Upper lobe of left lung (tissue), 6 donors: ENCODE measurements around the gene PAWR. TPM values are rescaled to one million over a fixed set of nuclear protein-coding genes. Genes with fewer than 3 reads are reported as not detected.

Source experiments
- ATAC-seq, 2 donors: fragments of 200-7000 bp; cut with Tn5 transposase; one replicate each; pipeline ENCODE4 v1.9.1; 2022; ENCODE audit warnings: mild to moderate bottlenecking in 2 of 2, moderate library complexity in 2 of 2; ENCODE audit not compliant: low FRiP score in 2 of 2
- DNase-seq, 2 donors: peaks; one replicate each; pipeline ENCODE4 v3.0.0-alpha.2; 2019 to 2020
- H3K27ac ChIP-seq, 4 donors: fragments of 200-600 bp; sonication (generic); one replicate each; pipeline ENCODE4 v1.5.1; 2016 to 2019
- H3K27me3 ChIP-seq, 4 donors: fragments of 200-600 bp; sonication (generic); one replicate each; pipeline ENCODE4 v1.5.1; 2017 to 2019
- H3K36me3 ChIP-seq, 4 donors: fragments of 200-600 bp; sonication (generic); one replicate each; pipeline ENCODE4 v1.5.1; 2016 to 2019
- H3K4me1 ChIP-seq, 4 donors: fragments of 200-600 bp; sonication (generic); one replicate each; pipeline ENCODE4 v1.5.1; 2018 to 2019
- H3K4me3 ChIP-seq, 4 donors: fragments of 200-600 bp; sonication (generic); one replicate each; pipeline ENCODE4 v1.5.1; 2017 to 2019; ENCODE audit warnings: mild to moderate bottlenecking in 2 of 4, moderate library complexity in 1 of 4
- H3K9me3 ChIP-seq, 4 donors: fragments of 200-600 bp; sonication (generic); one replicate each; pipeline ENCODE4 v1.5.1; 2018 to 2019
- CTCF ChIP-seq, 6 experiments: fragments of 450-650 bp in 4 of 6; fragments of 200-600 bp in 2 of 6; sonication (generic) in 2 of 6; IDR thresholded peaks; one replicate each; pipeline ENCODE4 v1.5.1; 2016 to 2019; ENCODE audit warnings: antibody characterized with exemption in 6 of 6
- EP300 ChIP-seq, 4 donors: sonication (generic); formaldehyde crosslinking; IDR thresholded peaks; one replicate each; pipeline ENCODE4 v1.5.1; 2017; ENCODE audit warnings: antibody characterized with exemption in 4 of 4, control low read depth in 2 of 4
- POLR2A ChIP-seq, 4 donors: fragments of 450-650 bp; IDR thresholded peaks; one replicate each; pipeline ENCODE4 v1.5.1; 2016 to 2017; ENCODE audit warnings: antibody characterized with exemption in 4 of 4, mild to moderate bottlenecking in 2 of 4
- POLR2AphosphoS5 ChIP-seq, 2 donors: sonication (generic); formaldehyde crosslinking; IDR thresholded peaks; one replicate each; pipeline ENCODE4 v1.5.1; 2017; ENCODE audit warnings: antibody characterized with exemption in 2 of 2
- WGBS, 2 donors: methylation state at CpG; one replicate each; pipeline ENCODE4 v1.1.5; 2017 to 2018; 5-methylcytosine and 5-hydroxymethylcytosine counted together
- total RNA-seq, 6 donors: library from RNA; depleted of rRNA in 4 of 6; stranded (reverse); fragments of >200 nt in 4 of 6; gene quantifications; one replicate each; pipeline versions ENCODE4 v1.1.0 to v1.2.1, GENCODE V29; 2016 to 2021
- donor health status: DM: no; HTN: no; CAD: no; lungs with moderate emphysema.
- donor health status: DM: no; HTN: yes; CAD: no; lungs with severe emphysema.

PAWR gene
- total RNA-seq, 6 donors from 2014 or later, result 45.1 to 88.0 (median 58.3) TPM

- H3K27ac ChIP-seq, result no peak overlapping the region
- no peak overlapping the region for H3K4me3 ChIP-seq
- no peaks in the 10 kb centered on the region for H3K9me3 ChIP-seq
- H3K4me1 ChIP-seq, result peaks cover 0 to 20% (median 12%) of the 10 kb centered on the region in 4 donors
- H3K27me3 ChIP-seq, result no peaks in the 10 kb centered on the region
- ATAC-seq (no peak), DNase-seq (no peak)
- no peaks in the 10 kb centered on the region for H3K36me3 ChIP-seq
- 64 to 68% methylated on average over 2 of the region's 2 CpGs for WGBS, 2 donors
- TF ChIP-seq POLR2AphosphoS5 (IDR thresholded peaks at IDR 0.05), result no peak
- no peak for TF ChIP-seq EP300 (IDR thresholded peaks at IDR 0.05)
- no peak for TF ChIP-seq CTCF (IDR thresholded peaks at IDR 0.05)
- no peak for TF ChIP-seq POLR2A (IDR thresholded peaks at IDR 0.05)
Measured at GRCh38 chr12:79676579-79676978, 14.2 kb downstream of the PAWR start.

GRCh38 chr12:79674629-79675028 is 16.1 kb downstream of the PAWR start:
- ATAC-seq (no peak), DNase-seq (no peak)
- no peaks in the 10 kb centered on the region for H3K9me3 ChIP-seq
- H3K27me3 ChIP-seq, result no peaks in the 10 kb centered on the region
- H3K4me3 ChIP-seq, result no peak overlapping the region
- no peak overlapping the region for H3K27ac ChIP-seq
- 95 to 96% methylated on average over 3 of the region's 3 CpGs for WGBS, 2 donors
- H3K4me1 ChIP-seq, result peaks cover 0 to 16% (median 10%) of the 10 kb centered on the region in 4 donors
- no peaks in the 10 kb centered on the region for H3K36me3 ChIP-seq
- no peak for TF ChIP-seq CTCF (IDR thresholded peaks at IDR 0.05)
- no peak for TF ChIP-seq EP300 (IDR thresholded peaks at IDR 0.05)
- no peak for TF ChIP-seq POLR2AphosphoS5 (IDR thresholded peaks at IDR 0.05)
- TF ChIP-seq POLR2A (IDR thresholded peaks at IDR 0.05), result no peak

GRCh38 chr12:79673354-79673753 is 17.4 kb downstream of the PAWR start:
- WGBS, 2 donors, result 90 to 95% methylated on average over 4 of the region's 4 CpGs
- ATAC-seq (no peak), DNase-seq (no peak)
- no peak overlapping the region for H3K4me3 ChIP-seq
- no peak for TF ChIP-seq CTCF (IDR thresholded peaks at IDR 0.05)
- TF ChIP-seq POLR2A (IDR thresholded peaks at IDR 0.05), result no peak
- no peak for TF ChIP-seq POLR2AphosphoS5 (IDR thresholded peaks at IDR 0.05)
- TF ChIP-seq EP300 (IDR thresholded peaks at IDR 0.05), result no peak
- peaks cover 0 to 2% (median 0%) of the 10 kb centered on the region in 4 donors for H3K36me3 ChIP-seq
- no peaks in the 10 kb centered on the region for H3K9me3 ChIP-seq
- H3K27ac ChIP-seq, result no peak overlapping the region
- H3K27me3 ChIP-seq, result no peaks in the 10 kb centered on the region
- peaks cover 0 to 16% (median 6%) of the 10 kb centered on the region in 4 donors for H3K4me1 ChIP-seq

- H3K27me3 ChIP-seq, result no peaks in the 10 kb centered on the region
- H3K4me3 ChIP-seq, result no peak overlapping the region
- no peaks in the 10 kb centered on the region for H3K9me3 ChIP-seq
- ATAC-seq (no peak), DNase-seq (no peak)
- H3K36me3 ChIP-seq, result peaks cover 0 to 5% (median 0%) of the 10 kb centered on the region in 4 donors
- TF ChIP-seq CTCF (IDR thresholded peaks at IDR 0.05), result no peak
- no peak for TF ChIP-seq POLR2AphosphoS5 (IDR thresholded peaks at IDR 0.05)
- TF ChIP-seq POLR2A (IDR thresholded peaks at IDR 0.05), result no peak
- H3K27ac ChIP-seq, result no peak overlapping the region
- no peaks in the 10 kb centered on the region for H3K4me1 ChIP-seq
- WGBS, 2 donors, result 93 to 94% methylated on average over 4 of the region's 4 CpGs
Measured at GRCh38 chr12:79668113-79668512, 22.7 kb downstream of the PAWR start.

- peaks cover 0 to 5% (median 0%) of the 10 kb centered on the region in 4 donors for H3K36me3 ChIP-seq
- ATAC-seq, result no peak
- TF ChIP-seq POLR2A (IDR thresholded peaks at IDR 0.05) (no peak), CTCF (IDR thresholded peaks at IDR 0.05) (no peak), POLR2AphosphoS5 (IDR thresholded peaks at IDR 0.05) (no peak), EP300 (IDR thresholded peaks at IDR 0.05) (no peak)
- peaks cover 0 to 10% (median 2%) of the 10 kb centered on the region in 4 donors for H3K4me1 ChIP-seq
- no peaks in the 10 kb centered on the region for H3K9me3 ChIP-seq
- WGBS, 2 donors, result 79 to 84% methylated on average over 4 of the region's 4 CpGs
- no peak overlapping the region for H3K4me3 ChIP-seq
- no peak overlapping the region for H3K27ac ChIP-seq
- DNase-seq, result no peak
- no peaks in the 10 kb centered on the region for H3K27me3 ChIP-seq
Measured at GRCh38 chr12:79665212-79665887, 25.4 kb downstream of the PAWR start.
